GM21576 (cell line): ENCODE results near the gene PHKA2.

ENCODE experiments used
- ATAC-seq: cut with Tn5 transposase; IDR thresholded peaks from one replicate; pipeline ENCODE4 v1.9.1; 2021; ENCODE audit warnings: mild to moderate bottlenecking, moderate library complexity; ENCODE audit not compliant: unreplicated experiment

Gene PHKA2

DNA sequence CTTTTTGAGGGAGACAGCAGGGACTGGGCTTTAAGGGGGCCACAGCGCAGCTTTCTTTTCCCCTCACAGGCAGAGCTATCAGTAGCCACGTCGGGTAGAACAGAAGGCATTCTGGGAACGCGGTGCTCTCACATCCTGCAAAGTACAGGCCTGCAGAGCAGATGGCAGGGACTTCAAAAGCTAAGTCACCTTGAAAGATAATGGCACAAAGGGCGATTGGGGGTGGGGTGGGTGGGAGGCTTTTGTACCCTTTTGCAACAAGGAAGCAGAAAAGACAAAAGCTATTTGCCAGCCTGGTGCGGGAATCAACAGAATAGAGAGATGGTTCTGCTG is 93.9 kb downstream of the PHKA2 start:
- ATAC-seq: no peak

DNA sequence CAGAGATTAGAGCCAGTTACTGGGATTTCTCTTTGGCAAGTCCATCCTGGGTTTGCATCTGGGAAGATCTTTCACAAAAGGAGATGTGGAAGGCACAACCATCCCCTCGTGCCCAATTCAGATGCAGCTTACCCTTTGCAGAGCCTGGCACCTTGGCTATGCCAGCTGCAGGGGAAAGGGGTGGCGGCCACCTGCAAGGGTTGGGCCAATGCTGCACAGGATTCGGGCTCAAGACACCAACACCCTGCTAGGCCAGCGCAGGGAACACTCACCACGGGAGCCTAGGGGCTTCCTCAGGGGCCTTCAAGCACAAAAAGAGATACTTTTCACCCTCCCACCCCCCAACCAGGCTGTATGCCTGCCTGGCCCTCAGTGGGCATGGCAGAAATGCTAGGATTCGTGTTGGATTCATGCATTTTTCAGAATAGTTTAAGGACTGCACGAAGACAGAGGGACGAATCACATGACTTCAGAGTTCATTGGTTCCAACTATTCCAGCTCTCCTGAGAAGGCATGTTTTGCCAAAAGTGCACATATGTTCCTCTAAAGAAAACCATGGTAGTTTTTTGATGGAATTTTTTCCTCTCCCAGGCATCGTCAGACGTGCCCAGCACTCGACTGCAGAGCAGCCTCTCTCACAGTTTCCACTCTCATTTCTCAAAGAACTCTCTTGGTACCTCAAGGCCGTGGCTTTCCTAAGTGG is 94.4 kb downstream of the PHKA2 start:
- ATAC-seq: no peak

DNA sequence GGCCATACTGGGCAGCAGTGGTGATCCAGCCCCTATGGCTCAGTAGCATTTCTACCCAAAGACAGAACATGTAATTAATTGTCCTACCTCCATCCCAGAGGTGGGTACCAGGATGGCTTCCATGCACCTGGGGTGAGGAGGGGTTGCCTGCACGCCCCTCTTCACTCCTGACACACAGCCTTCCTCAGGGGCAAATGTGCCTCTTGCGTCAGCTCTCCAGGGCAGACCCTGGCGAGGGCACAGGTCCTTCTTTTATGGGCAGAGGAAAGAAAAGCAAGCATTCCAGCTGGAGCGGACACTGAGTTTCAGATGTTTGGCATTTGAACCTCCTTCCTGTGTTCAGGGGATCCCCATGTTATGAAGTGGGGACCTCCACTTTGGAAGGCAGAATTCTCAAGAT is 95.6 kb downstream of the PHKA2 start:
- ATAC-seq: no peak

GRCh38 chrX:18887825-18888212 is 96.1 kb downstream of the PHKA2 start:
- no peak for ATAC-seq

- ATAC-seq: no peak
Observed at GRCh38 chrX:18887177-18887824, 96.6 kb downstream of the PHKA2 start.

- peak; percentile 70 for ATAC-seq
Observed at GRCh38 chrX:18886344-18887161, 97.4 kb downstream of the PHKA2 start.

DNA sequence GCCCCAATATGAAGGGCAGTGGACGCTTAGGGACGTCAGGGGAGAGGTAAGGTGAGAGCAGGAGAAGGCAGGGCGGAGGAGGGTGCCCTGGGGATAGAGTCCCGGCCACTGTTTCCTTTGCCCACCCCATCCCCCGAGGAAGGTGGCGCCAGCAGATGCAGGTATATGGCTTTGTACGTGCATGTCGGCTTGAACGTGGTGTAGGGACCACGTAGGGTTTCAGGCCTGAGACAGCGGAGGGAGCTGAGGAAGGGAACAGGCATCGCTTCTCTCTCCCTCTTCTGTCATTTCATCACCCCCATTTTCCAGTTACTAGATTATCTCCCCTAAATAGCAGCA is 97.9 kb downstream of the PHKA2 start:
- peak; percentile 28 for ATAC-seq

- ATAC-seq: peak; percentile 3
Observed at GRCh38 chrX:18885328-18886004, 98.4 kb downstream of the PHKA2 start.

DNA sequence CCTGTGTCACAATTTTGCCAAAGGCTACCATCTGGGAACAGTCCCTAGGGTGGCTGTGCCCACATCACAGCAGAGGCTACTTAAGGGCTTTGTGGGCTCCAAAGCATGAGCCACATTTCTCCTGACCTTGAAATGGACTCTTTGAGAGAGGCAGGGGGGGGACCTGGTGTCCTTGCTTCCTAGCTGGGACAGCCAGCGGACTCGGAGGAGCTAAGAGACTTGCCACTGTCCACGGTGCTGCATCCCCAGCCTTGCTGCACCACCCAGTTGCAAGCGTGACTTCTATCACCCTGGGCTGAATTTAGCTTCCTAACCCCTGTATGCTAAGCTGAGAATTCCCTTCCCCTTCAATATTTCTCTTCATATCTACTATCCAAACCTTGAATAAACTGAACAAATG is 99.0 kb downstream of the PHKA2 start:
- ATAC-seq: no peak

GRCh38 chrX:18883961-18884765 is 99.8 kb downstream of the PHKA2 start:
- ATAC-seq: no peak

DNA sequence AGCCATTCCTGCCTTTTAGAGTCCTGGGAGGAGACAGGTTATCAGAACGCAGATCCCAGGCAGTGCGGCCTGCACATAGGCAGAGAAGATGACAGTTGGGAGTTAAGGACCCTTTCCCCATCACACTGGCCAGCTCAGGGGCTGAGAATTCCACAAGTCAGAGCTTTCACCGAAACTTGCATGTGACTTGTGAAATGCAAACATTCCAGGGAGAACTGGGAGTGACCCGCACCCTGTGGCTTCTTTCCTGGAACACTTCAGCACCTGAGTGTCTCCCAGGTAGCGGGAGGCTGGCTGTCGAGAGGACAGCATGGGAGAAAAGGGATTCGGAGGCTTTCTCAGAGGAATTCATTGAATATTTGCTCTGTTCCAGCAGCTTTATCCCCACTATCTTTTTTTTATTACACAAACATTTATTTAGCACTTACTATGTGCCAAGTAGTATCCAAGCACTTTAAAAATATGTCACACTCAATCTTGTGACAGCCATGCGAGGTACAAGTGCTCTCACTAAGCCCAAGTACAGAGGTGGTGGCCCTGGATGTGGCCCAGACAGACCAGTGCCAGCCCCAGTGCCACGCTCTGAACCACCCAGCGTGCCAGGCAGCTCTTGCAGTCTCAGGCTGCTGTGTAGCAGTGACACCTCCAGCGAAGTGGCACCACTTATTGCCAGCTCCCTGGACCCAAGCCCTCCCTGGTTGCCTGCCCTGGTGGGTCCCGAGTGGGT is 100.5 kb downstream of the PHKA2 start:
- ATAC-seq: no peak

- ATAC-seq: no peak
Observed at GRCh38 chrX:18879144-18879543, 104.8 kb downstream of the PHKA2 start.

- ATAC-seq: no peak
Observed at GRCh38 chrX:18877469-18877868, 106.4 kb downstream of the PHKA2 start.

DNA sequence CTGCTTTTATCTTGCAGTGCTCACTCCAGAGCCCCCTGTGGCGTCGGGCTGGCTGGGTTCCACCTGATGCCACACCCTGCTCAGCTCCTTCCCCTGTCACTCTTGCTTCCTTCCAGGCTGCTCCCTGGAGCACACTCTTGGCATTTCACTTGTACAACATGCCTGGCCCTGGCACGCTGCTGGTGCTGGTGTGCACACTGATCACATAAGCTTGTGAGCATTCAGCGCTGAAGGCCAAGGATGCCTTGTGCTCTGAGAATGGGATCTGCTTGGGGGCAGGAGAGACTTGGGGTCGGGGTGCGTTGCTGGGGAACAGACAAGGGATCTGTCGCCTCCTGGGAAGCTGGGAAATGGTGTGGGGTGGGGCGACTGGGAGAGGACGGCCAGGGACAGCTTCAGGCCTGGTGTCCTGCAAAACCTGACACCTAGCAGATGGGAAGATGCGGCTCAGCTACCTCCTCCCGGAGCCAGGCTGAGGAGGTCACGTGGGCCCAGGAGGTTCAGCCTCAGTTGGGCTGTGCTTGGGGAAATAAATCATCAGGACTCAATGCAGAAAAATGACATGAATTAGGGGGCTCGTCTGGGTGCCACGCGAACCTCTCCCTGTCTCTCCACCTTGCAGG is 108.5 kb downstream of the PHKA2 start:
- no peak for ATAC-seq

DNA sequence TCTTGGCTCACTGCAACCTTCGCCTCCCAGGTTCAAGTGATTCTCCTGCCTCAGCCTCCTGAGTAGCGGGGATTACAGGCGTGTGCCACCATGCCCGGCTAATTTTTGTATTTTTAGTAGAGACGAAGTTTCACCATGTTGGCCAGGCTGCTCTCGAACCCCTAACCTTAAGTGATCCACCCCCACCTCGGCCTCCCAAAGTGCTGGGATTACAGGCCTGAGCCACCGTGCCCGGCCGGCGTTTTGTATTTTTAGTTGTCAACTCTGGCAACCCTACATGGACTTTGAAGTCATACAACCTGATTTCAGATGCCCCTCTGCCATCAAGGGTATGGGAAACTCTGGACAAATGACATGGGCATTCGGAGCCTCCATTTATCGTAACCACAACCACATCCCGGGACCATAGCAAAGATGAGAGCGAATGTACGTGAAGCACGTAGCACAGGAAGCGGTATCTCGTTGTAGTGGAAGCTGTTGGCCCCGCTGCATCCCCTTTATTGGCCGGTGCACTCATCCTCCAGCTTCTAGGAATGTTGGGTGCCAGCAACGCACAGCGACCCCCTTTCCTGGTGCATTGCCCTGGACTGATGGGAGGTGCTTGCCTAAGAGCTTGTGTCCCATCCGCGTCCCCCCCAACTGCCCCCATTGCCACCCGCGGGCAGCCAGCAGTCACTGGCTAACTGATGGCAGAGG is 109.2 kb downstream of the PHKA2 start:
- ATAC-seq: no peak

DNA sequence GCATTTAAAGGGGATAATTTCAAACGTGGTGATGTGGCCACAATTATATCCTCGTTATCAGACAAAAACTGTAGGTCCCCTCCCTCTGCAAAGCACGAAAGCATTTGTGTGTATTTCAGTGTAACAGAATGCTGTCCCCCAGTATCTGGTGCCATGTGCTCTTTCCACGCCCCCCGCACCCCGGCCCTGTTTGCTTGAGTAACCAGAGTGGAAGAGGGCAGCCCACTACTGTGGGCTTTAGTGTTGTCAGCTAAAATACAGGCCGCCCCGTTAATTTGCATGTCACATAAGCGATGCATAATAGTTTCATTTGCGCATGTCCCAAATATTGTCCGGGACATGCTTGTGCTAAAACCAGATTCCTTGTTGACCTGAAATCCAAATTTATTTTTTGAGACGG is 110.1 kb downstream of the PHKA2 start:
- no peak for ATAC-seq

DNA sequence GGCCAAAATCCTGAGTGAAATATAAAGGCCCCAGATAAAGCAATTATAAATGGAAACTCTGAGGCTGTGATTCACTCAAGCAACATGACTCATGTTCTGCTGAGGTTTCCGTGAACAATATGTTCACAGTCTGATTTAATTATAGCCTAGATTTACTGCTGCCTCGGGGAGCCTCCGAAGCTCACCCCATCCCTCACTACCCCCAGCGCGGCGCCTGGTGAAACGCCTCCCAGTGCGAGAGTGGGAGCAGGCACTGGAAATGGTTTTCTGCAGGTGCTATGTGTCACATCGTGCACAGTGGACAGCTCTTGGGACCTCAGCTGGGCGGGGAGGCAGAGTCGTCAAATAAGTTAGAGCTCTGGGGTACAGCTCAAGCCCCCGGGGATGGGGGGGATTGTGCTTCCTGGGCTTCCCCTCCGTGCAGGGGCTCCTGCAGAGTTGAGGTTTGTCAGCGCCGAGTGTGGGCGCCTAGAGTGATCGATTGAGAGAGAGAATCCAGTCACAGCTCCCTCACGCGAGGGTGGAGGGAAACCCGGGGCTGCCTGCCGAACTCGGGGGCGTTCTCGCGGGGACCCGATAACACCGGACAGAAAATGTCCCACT is 110.6 kb downstream of the PHKA2 start:
- no peak for ATAC-seq

GRCh38 chrX:18872621-18873020 is 111.3 kb downstream of the PHKA2 start:
- ATAC-seq: no peak

DNA sequence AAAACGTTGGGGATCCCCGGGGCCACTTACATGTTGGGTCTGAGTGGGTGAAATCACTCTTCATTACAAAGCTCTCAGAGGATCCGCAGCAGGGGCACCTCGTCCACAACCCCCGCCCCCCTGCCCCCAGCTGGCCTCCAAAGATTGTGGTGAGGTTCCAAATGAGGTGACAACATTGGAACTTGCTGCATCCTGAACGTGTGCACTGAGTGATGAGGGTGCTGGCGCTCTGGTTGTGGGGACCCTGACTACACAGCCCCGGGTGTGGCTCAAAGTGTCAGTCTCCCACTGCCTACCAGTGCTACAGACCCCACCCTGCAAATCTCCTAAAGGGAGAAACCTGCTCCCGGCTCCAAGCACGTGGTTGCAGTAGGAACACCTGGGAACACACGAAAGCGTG is 111.9 kb downstream of the PHKA2 start:
- no peak for ATAC-seq
